Activated T-helper 1 cell treated with anti-CD3 and anti-CD28 coated beads, Interleukin-2, amount 50 U/mL, for 16 hours (primary cell): Measurements from ENCODE around the gene CYP2A7.
"Not testable (repeated sequence)": the region's sequence is repeated elsewhere in the genome, so short reads cannot be mapped to it uniquely, and the experiment has no call there.

Experiments
- DNase-seq, 2 donors: peaks; one replicate each; pipeline ENCODE4 v3.0.0-alpha.2; 2020; ENCODE audit warnings: low read depth in 1 of 2, low spot score in 1 of 2

Gene CYP2A7, protein sequence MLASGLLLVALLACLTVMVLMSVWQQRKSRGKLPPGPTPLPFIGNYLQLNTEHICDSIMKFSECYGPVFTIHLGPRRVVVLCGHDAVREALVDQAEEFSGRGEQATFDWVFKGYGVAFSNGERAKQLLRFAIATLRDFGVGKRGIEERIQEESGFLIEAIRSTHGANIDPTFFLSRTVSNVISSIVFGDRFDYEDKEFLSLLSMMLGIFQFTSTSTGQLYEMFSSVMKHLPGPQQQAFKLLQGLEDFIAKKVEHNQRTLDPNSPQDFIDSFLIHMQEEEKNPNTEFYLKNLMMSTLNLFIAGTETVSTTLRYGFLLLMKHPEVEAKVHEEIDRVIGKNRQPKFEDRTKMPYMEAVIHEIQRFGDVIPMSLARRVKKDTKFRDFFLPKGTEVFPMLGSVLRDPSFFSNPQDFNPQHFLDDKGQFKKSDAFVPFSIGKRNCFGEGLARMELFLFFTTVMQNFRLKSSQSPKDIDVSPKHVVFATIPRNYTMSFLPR

DNA sequence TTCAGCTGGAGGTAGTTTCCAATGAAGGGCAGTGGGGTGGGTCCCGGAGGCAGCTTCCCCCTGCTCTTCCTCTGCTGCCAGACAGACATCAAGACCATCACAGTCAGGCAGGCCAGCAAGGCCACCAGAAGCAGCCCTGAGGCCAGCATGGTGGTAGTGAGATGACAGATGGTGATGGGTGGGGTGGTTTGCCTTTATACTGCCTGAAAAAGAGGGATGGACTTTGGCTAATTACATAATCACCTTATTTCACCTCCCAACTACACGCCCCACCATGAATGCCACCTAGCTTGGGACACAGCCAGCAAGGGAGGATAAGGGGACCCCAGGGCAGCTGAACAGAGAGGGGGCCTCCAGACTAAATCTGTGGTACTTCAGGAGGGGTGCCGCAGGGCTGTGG lies at the start of gene CYP2A7:
Gene CYP2A7, minus strand, starts transcription at position 170 of the 400 bp plus-strand sequence. Its CDS starts 21 bp downstream, at position 149.
- DNase-seq = not testable (repeated sequence)

DNA sequence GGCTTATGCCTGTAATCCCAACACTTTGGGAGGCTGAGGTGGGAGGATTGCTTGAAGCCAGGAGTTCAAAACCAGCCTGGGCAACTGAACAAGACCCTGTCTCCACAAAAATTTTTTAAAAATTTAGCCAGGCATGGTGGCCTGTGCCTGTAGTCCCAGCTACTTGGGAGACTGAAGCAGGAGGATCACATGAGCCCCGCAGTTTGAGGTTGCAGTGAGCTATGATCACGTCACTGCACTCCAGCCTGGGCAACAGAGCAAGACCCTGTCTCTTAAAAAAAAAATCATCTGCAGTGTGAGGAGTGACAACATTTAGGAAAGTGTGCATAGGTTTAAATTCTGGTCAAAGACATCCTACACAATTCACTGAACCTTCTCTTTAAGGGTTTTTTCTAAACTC lies 48.8 kb upstream of the CYP2A7 start:
- DNase-seq = not testable (repeated sequence)

DNA sequence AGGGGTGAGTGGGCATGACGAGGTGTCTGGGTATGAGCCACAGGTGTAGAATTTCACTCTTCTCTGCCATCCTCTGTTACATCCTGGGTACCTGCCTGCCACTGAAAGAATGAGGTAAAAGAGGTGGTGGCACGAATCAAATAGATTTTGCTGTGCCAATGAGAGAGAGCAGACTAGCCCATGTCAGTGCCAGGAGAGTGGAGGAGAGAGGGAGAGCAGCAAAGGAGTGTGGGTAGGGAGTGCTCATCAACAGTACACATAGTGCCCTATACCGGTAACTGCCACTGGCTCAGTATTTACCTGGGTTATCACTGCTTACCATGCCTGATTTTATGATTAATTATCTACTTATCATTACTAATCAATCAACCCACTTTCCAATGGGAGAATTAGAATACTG lies 47.9 kb upstream of the CYP2A7 start:
- not testable (repeated sequence) for DNase-seq

DNA sequence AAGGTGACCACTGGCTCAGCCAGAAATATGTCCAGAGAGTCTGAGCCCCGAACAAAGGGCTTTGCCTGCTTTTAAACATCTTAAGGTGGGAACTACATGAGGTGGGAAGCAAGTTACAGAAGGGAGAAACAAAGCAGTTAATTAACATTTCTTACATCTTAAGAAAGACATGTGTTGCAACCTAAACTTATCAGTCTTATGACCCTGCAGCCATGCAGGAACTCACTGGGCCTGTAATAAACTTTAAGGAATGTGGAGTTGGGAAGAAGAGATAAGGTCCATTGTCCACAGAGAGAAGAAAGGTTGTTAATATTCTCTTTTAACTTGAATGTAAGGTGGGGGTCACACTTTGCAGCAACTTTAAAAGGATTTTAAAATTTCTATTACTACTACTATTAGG lies 46.8 kb upstream of the CYP2A7 start:
- DNase-seq = no peak

DNA sequence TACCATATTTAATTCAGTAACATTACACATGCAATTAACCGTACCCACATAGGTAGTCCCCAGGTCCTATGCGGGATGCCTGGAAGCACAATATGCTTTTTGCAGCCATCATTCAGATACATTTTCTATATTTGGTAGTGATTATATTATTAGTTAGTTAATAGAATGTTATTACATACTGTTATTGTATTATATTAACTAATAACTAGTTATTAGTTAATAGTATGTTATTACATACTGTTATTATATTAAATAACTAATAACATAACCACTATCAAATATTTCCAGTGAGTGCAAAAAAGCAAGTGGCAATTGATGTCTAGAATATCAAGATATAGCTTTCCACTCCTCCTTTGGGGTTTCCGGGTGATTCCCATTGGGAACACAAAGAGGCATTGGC lies 45.5 kb upstream of the CYP2A7 start:
- no peak for DNase-seq

DNA sequence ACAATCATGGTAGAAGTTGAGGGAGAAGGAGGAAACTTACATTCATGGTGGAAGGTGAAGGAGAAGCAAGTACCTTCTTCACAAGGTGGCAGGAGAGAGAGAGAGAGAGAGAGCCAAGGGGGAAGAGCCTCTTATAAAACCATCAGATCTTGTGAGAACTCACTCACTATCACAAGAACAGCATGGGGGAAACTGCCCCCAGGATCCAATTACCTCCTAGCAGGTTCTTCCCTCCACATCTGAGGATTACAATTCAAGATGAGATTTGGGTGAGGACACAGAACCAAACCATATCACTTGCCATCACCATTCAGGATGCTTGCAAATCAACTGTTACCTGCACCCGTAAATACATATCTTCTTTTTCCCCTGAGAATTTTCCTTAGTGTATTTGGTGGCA lies 44.2 kb upstream of the CYP2A7 start:
- not testable (repeated sequence) for DNase-seq

DNA sequence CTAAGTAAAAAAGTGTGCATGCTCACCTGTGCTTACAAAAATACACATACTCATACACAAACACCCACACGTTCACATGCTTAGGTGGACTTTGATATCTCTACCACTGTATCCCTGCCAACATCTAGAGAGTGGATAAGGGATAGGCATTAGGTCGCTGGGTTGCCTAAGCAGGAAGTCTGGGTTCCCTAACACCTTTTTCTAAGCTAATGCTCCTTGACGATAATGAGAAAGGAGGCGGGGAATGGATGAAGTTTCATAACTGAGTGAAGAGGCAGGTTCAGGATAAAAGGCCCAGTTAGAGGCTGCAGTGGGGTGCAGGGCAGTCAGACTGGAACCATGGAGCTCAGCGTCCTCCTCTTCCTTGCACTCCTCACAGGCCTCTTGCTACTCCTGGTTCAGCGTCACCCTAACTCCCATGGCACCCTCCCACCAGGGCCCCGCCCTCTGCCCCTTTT lies 41.9 kb upstream of the CYP2A7 start:
- DNase-seq = no peak

DNA sequence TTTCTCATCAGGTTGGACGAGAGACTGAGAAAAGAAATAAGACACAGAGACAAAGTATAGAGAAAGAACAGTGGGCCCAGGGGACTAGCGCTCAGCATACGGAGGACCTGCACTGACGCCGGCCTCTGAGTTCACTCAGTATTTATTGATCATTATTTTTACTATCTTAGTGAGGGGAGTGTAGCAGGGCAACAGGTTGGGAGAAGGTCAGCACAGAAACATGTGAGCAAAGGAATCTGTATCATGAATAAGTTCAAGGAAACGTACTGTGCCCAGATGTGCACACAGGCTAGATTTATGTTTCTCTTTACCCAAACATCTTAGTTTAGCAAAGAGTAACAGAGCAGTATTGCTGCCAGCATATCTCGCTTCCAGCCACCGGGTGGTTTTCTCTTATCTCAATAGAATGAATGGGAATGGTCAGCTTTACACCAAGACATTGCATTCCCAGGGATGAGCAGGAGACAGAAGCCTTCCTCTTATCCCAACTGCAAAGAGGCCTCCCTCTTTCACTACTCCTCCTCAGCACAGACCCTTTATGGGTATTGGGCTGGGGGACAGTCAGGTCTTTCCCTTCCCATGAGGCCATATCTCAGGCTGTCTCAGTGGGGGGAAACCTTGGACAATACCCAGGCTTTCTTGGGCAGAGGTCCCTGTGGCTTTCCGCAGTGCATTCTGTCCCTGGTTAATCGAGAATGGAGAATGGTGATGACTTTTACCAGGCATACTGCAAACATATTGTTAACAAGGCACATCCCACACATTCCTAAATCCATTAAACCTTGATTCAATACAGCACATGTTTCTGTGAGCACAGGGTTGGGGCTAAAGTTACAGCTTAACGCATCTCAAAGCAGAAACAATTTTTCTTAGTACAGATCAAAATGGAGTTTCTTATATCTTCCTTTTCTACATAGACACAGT lies 40.5 kb upstream of the CYP2A7 start:
- DNase-seq = not testable (repeated sequence)

DNA sequence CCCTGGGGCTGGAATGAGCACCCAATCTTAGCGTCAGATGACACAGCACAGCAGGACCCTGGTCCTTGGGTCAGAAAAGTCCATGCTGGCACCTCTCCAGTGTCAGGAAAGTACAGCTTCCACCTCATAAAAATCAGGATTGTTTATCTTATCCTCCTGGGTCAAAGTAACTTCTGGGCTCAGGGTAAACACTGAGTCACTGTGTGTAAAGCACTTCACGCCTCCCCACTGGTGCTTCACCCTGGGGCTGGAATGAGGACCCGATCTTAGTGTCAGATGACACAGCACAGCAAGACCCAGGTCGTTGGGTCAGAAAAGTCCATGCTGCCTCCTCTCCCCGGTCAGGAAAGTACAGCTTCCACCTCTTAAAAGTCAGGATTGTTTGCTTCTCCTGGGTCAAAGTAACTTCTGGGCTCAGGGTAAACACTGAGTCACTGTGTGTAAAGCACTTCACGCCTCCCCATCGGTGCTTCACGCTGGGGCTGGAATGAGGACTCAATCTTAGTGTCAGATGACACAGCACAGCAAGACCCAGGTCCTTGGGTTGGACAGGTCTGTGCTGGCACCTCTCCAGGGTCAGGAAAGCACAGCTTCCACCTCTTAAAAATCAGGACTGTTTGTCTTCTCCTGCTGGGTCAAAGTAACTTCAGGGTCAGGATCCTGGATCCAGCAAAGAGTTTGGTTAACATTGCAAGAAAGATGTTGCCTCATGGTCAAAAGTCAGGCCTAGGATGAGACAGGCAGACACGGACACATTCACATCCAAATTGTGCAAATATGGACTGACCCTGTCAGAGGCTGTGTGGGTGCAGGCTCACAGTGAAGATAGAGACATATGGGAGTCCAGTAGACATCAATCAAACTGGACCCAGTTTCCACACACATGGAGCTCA lies 39.2 kb upstream of the CYP2A7 start:
- no peak for DNase-seq

DNA sequence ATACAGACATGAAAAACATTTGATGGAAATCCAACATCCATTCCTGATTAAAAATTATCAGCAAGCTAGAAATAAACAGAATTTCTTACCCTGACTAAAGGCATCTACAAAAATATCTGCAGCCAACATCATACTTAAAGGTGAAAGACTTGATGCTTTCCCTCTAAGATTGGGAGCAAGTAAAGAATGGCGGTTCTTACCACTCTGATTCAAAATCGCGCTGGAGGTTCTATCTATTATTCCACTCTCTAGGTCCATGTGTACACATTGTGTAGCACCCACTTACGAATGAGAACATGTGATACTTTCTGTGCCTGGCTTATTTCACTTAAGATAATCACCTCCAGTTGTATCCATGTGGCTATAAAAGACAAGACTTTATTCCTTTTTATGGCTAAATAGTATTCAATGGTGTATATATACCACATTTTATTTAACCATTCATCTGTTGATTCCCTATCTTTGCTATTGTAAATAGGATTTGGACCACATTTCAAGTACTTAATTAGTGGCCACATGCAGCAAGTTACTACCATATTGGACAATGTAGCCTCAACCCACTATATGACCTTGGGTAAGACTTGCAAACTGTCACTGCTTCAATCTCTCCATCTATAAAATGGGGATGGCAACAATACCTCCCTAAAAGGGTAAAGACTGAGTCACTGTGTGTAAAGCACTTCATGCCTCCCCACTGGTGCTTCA lies 38.4 kb upstream of the CYP2A7 start:
- DNase-seq = no peak

DNA sequence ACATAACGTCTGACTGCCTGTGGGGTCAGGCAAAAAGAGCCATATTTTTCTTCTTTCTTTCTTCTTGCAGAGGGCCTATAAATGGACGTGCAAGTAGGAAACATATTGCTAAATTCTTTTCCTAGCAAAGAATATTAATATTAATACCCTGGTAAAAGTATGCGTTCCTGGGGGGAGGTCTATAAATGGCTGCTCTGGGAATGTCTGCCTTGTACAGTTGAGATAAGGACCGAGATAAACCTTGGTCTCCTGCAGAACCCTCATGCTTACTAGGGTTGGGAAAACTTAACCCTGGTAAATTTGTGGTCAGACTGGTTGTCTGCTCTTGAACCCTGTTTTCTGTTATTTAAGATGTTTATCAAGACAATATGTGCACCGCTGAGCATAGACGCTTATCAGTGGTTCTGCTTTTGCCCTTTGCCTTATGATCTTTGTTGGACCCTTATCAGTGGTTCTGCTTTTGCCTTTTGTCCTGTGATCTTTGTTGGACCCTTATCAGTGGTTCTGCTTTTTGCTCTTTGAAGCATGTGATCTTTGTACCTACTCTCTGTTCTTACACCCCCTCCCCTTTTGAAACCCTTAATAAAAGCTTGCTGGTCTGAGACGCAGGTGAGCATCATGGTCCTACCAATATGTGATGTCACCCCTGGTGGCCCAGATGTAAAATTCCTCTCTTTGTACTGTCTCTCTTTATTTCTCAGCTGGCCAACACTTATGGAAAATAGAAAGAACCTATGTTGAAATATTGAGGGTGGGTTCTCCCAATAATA lies 37.7 kb upstream of the CYP2A7 start:
- DNase-seq = not testable (repeated sequence)

DNA sequence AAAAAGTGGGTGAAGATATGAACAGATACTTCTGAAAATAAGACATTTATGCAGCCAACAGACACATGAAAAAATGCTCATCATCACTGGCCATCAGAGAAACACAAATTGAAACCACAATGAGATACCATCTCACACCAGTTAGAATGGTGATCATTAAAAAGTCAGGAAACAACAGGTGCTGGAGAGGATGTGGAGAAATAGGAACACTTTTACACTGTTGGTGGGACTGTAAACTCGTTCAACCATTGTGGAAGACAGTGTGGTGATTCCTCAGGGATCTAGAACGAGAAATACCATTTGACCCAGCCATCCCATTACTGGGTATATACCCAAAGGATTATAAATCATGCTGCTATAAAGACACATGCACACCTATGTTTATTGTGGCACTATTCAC lies 36.3 kb upstream of the CYP2A7 start:
- not testable (repeated sequence) for DNase-seq

DNA sequence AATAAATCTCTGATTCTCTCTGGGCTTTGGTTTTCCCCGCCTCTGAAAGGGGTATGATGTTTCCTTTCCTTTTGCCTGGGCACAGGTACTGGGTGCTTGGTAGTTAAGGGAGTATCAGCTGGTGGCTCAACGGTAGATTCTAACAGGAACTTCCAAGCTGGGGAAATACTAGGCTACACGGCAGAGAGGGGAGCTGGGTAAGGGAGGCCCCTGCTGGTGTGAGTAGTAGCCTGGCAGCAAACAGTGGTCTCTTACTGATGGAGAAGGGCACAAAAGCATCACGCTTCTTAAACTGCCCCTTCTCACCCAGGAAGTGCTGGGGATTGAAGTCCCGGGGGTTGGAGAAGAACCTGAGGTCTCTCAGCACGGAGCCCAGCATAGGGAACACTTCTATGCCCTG lies 26.9 kb upstream of the CYP2A7 start:
- no peak for DNase-seq

DNA sequence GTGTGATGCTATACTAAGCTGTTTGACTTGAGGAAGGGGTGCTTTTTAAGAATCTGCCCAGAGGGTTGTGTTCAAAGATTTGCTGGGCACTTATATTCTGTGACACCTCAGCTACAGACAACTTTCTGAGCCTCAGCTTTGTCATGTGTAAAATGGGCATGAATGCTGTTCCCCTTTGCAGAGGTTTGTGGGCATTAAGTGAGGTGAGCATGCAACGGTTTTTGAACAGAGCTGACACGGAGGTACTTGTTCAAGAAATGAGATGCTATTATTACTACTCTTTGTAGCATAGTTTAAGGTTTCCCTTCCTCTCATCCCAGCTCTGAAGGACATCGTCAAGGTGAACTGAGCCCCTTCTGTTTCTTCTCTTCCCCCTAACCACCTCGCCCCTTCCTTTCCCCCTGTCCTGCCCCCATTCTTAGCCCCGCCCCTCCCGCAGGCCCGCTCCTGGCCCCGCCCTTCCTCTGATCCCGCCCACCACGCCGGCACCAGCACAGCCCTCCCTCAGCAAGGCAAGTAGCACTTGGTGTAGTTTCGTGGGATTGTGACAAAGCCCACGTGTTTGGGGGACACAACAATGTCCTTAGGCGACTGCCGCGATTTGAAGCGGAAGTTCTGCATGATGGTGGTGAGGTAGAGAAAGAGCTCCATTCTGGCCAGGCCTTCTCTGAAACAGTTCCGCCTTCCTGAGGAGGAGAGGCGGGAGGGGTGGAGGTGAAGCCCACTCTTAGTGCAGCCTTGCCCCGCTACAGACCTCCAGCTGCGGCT lies 26.1 kb upstream of the CYP2A7 start:
- peak in 1 of 2 donors; percentile 1 for DNase-seq

DNA sequence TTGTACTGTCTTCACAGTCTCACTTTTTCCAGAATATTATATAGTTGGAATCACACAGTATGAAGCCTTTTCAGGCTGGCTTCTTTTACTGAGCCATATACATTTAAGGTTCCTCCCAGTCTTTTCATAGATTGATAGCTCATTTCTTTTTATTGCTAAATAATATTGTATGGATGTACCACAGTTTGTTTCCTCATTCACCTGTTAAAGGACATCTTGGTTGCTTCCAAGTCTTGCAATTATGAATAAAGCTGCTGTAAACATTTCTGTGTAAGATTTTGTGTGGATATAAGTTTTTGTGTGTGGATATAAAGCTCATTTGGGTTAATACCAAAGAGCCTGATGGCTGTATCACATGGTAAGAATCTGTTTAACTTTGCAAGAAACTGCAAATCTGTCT lies 24.5 kb upstream of the CYP2A7 start:
- no peak for DNase-seq

DNA sequence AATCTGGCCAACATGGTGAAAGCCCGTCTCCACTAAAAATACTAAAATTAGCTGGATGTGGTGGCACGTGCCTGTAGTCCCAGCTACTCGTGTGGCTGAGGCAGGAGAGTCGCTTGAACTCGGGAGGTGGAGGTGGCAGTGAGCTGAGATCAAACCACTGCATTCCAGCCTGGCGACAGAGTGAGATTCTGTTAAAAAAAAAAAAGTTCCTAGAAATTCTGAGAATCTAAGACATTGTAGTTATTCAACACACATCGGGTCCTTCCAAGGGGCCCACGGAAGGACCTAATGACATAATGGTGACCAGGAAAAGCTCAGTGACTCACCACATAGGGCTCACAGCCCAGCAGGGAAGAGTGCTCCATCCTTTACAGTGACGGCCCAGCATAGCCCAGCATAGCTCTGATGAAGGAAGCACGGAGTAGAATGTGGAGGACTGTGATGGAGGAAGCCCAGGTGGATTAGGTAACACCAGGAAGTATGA lies 22.7 kb upstream of the CYP2A7 start:
- not testable (repeated sequence) for DNase-seq

DNA sequence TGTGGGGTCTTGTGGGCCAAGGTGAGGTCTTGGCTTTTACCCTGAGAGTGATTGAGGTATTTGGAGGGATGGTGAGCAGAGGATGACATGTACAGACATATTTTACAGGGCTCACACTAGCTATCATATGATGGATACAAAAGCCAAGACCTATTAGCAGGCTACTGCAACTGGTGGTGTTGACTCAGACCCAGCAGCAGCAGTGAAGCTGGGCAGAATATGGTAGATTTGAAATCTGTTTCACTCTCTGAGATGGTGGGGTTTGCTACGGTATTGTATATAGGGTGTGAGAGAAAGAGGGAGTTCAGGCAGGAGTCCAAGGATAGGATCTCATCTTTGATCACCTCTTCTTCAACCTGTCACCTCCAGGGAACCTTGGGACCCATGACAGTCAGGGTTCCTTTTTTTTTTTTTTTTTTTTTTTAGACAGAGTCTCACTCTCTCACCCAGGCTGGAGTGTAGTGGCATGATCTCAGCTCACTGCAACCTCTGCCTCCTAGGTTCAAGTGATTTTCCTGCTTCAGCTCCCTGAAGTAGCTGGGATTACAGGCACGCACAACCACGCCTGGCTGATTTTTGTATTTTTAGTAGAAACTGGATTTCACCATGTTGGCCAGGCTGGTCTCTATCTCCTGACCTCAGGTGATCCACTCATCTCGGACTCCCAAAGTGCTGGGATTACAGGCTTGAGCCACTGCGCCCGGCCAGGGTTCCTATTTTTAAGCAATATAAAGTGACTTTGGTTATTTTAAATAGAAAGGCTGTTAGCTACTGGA lies 20.1 kb upstream of the CYP2A7 start:
- DNase-seq = not testable (repeated sequence)

DNA sequence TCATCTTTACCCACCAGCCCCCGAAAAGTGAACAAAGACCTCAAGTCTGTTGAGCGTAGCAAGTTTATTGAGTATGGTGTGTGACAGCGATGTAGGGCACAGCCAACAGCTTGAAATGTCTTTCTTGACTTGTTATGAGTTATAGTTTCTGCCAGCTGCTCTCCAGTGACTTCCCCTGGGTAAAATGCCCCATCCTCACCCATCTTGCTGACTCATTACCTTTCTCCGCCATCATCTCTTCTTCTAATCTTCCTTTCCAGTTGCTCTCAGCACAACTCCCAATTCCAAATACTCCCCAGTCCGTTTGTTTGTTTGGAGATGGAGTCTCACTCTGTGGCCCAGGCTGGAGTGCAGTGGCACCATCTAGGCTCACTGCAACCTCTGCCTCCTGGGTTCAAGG lies 18.5 kb upstream of the CYP2A7 start:
- not testable (repeated sequence) for DNase-seq
